Left renal cortex interstitium (tissue), 4 donors: ENCODE measurements around the gene XIAP. TPM values are rescaled to one million over a fixed set of nuclear protein-coding genes. Genes with fewer than 3 reads are reported as not detected.

ENCODE experiments used
- DNase-seq, 4 donors: peaks; one replicate each; pipeline ENCODE4 v3.0.0-alpha.2; 2013; ENCODE audit warnings: low read depth in 4 of 4, low spot score in 2 of 4, missing footprints in 1 of 4
- polyA plus RNA-seq, 4 donors: library from polyadenylated mRNA; unstranded; fragments of 120-200 nt; gene quantifications; one replicate each; pipeline ENCODE4 v1.2.1, GENCODE V29; 2013; ENCODE audit not compliant: insufficient read length in 4 of 4

The XIAP gene
- polyA plus RNA-seq, 4 donors, result 38.3 to 48.7 (median 40.2) TPM

GRCh38 chrX:123949846-123950245 lies 90.0 kb downstream of the XIAP start:
- no peak for DNase-seq

- peak in 2 of 4 donors; percentile 23 to 41 for DNase-seq
Observed at GRCh38 chrX:123959281-123960063, 99.6 kb downstream of the XIAP start.

- DNase-seq, result no peak
Observed at GRCh38 chrX:123960956-123961267, 101.1 kb downstream of the XIAP start.

GRCh38 chrX:123961268-123962005 lies 101.6 kb downstream of the XIAP start, which contains the start of gene STAG2:
Gene STAG2, plus strand, starts transcription at chrX:123961706. Its CDS starts 60,922 bp downstream, at chrX:124022628.
- DNase-seq, result peak in 2 of 4 donors; percentile 53 to 74

- DNase-seq, result no peak
Observed at GRCh38 chrX:123962006-123962467, 102.2 kb downstream of the XIAP start.

- peak in 2 of 4 donors; percentile 72 to 81 for DNase-seq
Observed at GRCh38 chrX:123962794-123963373, 103.0 kb downstream of the XIAP start.

Other genes starting within 250 kb of the XIAP start
- 100 to 1,000 TPM in 3 of 4 donors, 10 to 100 TPM in 1; 96.7 to 143 (median 125) TPM for gene THOC2, start 127.0 kb upstream of the XIAP start, polyA plus RNA-seq
- 100 to 1,000 TPM; 108 to 127 (median 116) TPM for gene STAG2, start 101.7 kb downstream of the XIAP start, polyA plus RNA-seq